GM19324 (cell line): ENCODE data around the gene PADI2.

ENCODE experiments used
- ATAC-seq: cut with Tn5 transposase; IDR thresholded peaks from one replicate; pipeline ENCODE4 v1.9.1; 2021; ENCODE audit warnings: mild to moderate bottlenecking, moderate library complexity; ENCODE audit not compliant: unreplicated experiment, low FRiP score

PADI2 gene

DNA sequence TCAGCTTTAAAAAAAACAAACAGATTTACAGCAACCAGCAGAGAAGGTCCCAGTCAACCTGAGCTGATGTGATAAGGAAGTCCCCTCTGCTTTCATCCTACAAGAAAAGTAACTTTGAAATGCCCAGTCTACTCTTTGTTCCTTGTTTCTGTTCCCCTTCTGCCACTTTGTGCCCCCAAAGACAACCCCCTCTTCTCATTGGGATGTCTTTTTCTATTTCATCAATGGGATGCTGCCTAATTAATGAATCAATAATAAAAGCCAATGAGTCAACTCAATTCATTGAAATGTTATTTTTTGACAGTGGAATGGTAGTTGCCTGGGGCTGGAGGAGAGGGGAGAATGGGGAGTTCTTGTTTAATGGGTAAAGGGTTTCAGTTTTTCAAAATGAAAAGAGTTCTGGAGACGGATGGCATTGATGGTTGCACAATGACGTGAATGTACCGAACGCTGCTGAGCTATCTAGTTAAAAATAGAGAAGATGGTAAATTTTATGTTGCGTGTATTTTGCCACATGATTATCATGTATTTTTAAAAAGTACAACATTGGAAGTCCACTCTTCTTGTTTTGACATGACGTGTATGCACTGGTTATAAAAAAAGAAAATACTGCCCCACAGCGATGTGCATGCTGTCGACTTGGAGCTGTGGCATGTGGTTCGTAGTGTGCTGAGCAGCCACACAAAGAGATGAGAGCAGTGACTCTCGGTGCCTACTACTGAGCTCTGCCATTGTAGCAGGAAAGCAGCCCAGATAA lies 22.4 kb upstream of the PADI2 start:
- ATAC-seq: no peak

- ATAC-seq: no peak
These were observed 21.0 kb upstream of the PADI2 start for GRCh38 chr1:17140279-17140678.

- ATAC-seq: no peak
These were observed 20.4 kb upstream of the PADI2 start for GRCh38 chr1:17139637-17140036.

- no peak for ATAC-seq
These were observed 18.2 kb upstream of the PADI2 start for GRCh38 chr1:17137441-17137840.

GRCh38 chr1:17136936-17137335 lies 17.7 kb upstream of the PADI2 start:
- ATAC-seq: no peak

DNA sequence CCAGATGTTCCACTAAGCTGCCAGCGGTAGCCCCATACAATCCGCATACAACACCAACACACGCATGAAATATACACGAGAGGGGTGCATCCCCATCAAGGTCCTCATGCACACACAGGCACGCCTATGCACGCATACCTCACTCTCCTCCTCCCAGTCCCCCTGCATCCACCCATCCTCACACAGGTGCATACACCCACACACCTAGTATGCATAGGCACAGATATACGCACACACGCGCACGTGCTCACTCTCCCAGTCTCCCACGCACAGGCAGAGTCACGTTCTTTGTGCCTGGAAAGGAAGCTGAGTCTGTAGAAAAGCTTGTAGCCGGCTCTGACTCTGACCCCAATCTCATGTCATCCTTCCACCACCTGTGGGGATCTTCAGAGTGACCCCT lies 16.9 kb upstream of the PADI2 start:
- no peak for ATAC-seq

DNA sequence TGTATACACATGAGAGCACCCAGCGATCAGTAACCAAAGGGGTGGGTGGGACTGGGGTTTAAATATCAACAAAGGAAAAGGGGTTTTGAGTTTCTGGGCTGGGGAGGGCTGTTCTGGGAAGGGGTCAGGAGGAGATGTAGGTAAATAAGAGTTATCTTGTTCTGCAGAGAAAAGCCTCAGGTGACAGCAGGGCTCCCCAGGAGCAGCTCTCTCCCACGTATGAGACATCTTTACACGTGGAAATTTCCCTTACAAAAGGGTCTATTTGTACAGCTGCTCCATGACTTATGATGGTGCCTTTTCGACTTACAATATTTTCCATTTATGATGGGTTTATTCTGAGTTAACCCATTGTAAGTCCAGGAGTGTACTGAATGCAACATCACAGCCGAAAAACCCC lies 16.3 kb upstream of the PADI2 start:
- no peak for ATAC-seq

DNA sequence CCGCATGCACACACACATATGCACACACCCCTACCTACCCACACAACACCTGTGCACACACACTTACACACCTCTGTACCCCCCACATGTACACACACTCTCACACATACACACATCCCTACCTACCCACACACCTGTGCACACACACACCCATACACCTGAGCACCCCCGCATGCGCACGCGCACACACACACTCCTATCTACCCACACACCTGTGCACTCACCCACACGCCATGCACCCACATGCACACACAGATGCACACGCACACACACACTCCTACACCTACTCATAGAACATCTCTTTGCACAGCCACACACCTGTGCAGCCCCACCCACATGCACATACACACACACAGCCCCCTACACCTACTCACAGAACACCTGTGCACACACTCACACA lies 15.5 kb upstream of the PADI2 start:
- ATAC-seq: no peak

GRCh38 chr1:17134034-17134433 lies 14.8 kb upstream of the PADI2 start:
- ATAC-seq: no peak

DNA sequence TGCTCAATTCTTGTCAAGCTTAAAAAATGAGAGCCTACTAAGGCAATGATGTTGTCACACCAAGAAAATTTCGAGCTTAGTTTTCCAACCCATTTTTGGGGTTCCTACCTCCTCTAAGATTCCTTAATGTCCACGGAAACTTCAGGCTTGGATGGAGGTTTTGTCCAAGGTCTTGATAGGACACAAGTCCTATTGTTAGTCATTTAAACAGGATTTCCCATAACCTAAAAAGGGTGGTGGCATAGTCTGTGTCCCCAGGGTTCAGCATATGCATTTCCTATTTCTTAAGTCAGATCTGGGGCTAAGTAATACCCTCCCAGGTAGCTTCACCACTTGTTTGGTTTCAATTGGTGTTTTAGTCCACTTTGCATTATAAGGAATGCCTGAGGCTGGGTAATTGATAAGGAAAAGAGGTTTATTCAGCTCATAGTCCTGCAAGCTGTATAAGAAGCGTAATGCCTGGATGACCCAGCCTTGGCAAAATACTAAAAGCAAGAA lies 10.9 kb upstream of the PADI2 start:
- ATAC-seq: no peak

DNA sequence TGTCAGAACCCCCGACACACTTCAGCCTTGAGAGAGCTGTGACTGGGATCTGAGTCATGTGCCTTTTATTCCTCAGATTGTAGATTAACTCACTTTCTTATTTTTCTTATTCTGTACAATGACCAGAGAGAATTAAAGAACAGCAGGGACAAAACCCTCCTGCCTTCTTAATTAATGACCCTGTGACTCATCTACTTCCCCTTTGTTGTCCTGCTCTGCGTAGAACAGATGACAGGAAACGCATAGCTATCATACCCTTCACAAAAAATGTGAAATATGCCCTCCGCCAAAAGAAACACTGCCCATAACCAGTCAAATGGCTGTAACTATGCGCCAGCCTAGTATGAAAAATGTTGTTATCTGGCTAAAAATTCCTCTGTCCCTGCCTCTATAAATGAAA lies 9.1 kb upstream of the PADI2 start:
- no peak for ATAC-seq

GRCh38 chr1:17125756-17126237 lies 6.5 kb upstream of the PADI2 start:
- ATAC-seq: no peak

DNA sequence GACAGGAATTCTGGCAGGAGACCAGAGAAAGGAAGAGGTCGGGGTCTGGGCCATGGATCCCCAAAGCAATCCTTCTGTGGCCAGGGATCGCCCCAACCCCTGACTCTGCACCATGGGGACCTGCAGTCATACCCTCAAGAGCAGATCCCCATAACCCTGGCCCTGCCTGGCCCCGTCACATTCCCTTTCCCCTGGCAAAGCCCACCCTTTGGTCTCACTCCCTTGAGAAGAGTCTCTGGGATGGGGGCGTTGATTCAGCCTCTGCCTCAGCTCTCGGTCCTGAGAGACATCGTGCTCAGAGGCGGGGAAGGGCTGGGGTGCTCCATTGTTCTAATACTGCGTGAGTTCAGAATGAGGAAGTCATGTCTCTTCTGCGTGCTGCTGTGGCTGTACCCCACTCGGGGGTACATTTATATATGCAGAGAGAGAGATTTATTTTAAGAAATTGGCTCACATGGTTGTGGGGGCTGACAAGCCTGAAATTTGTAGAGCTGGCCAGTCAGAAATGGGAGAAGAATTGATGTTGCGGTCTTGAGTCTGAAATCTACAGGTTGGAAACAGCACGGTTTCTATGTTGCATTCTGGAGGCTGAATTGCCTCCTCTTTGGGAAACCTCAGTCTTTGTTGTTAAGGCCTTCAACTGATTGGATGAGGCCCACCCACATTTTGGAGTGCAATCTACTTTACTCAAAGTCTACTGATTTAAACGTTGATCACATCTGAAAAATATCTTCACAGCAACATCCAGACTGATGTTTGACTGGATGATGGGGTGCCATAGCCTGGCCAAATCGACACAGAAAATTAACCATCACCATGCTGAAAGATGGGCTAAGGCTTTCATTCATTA lies 4.2 kb upstream of the PADI2 start:
- no peak for ATAC-seq

GRCh38 chr1:17122521-17123164 lies 3.4 kb upstream of the PADI2 start:
- ATAC-seq: no peak

DNA sequence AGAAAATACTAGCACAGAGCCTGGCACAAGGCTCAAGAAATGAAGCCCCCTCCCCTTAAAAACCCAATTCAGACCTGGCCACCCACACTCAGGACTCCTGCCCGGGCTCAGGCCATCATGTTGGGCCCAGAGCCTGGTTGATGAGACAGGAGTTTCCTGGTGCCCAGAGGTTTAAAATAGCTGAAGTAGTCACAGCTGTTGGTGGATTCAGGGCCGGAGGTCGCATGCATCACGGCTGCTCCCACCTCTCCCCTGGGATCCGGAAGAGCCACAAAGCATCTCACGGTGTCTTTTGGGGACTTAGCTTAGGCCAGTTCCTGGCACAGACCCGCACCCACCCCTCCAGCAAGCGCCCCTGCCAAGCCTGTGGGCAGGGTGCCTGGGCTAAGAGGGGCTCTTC lies 2.6 kb upstream of the PADI2 start:
- no peak for ATAC-seq

- ATAC-seq: no peak
These were observed 1.9 kb upstream of the PADI2 start for GRCh38 chr1:17120962-17121837.

GRCh38 chr1:17120481-17120877 lies 1.2 kb upstream of the PADI2 start:
- ATAC-seq: no peak

DNA sequence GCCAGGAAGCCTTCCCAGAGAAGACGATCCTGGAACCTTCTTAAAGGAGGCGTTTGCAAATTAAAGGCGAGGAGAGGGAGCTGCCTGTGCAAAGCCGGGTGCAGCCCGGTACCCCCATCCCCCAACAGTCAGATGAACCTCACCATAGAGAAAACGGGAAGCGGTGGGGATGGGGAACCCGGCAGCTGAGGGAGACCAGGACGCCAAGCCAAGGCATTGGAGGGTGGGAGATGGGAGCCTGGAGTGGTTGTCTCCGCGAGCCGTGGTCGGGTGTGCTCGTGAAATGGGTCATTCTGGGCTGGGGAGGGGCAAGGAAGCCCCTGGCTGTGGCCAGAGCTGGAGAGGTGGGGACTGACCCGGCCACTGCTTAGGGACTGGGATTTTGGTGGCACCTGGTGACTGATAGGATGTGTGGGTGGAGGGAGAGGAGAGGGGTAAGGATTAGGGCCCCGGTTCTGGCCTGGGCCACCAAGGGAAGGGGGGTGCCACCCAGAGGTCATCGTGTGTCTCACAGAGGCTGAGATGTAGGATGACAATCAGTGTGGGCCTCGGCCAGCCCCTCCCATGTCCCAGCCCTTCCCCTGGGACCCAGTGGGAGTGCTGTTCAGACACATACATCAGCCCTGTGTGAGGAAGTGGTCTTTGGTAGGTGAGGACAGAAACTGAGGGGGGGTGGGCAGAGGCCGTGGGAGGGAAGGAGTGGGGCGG lies 676 bp upstream of the PADI2 start:
- no peak for ATAC-seq

GRCh38 chr1:17118706-17119075 lies 560 bp downstream of the PADI2 start:
- ATAC-seq: no peak

DNA sequence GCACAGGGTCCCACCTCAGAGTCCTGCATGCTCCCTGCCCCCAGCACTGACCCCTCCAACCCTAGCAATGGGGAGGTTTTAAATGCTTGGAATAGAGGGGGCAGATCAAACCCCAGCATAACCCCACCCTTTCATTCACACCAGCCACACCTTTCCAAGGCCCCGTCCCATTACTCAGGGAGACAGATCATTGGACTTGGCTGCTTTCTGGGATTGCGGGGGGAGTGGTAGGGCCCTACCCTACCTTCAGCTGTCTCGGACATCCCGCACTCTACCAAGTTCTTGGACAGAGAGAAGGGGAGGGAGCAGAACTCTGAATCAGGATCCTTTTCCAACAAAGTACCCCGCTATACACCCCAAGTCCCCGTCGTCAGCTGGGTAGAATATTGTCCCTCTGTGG lies 983 bp downstream of the PADI2 start:
- no peak for ATAC-seq
